HCT116 (cell line): Measurements from ENCODE around the gene MEGF10.

Experiments
- CTCF ChIP-seq, 3 experiments: fragments of 200-600 bp in 1 of 3; sonication (generic) in 1 of 3; IDR thresholded peaks in 2 of 3; conservative IDR thresholded peaks in 1 of 3; 2 replicates each; pipeline ENCODE4 v1.5.1; 2012 to 2017; ENCODE audit warnings: low read depth in 2 of 3, low read length in 2 of 3, antibody characterized with exemption in 1 of 3, borderline replicate concordance in 1 of 3, control low read depth in 1 of 3, mild to moderate bottlenecking in 1 of 3, mixed read lengths in 1 of 3, mixed run types in 1 of 3, moderate library complexity in 1 of 3; ENCODE audit not compliant: insufficient read depth in 1 of 3
- EGR1 ChIP-seq: IDR thresholded peaks from 2 replicates; pipeline ENCODE4 v1.6.1; 2012; ENCODE audit warnings: low read depth
- EZH2 ChIP-seq: fragments of 200-600 bp; sonication (generic); IDR thresholded peaks from 2 replicates; pipeline ENCODE4 v1.6.1; 2017; ENCODE audit warnings: antibody characterized with exemption, mixed run types
- JUND ChIP-seq: IDR thresholded peaks from 2 replicates; pipeline ENCODE4 v1.6.1; 2012
- POLR2A ChIP-seq: IDR thresholded peaks from 2 replicates; pipeline ENCODE4 v1.7.0; 2011; ENCODE audit warnings: borderline replicate concordance; ENCODE audit not compliant: insufficient read depth, insufficient read length; ENCODE audit errors: extremely low read depth
- REST ChIP-seq: IDR thresholded peaks from 2 replicates; pipeline ENCODE4 v1.6.1; 2012; ENCODE audit warnings: low read depth
- SIN3A ChIP-seq: IDR thresholded peaks from 2 replicates; pipeline ENCODE4 v1.6.1; 2012; ENCODE audit warnings: low read depth
- YY1 ChIP-seq: IDR thresholded peaks from 2 replicates; pipeline ENCODE4 v1.6.1; 2011; ENCODE audit warnings: low read length, low read depth, moderate library complexity, mild to moderate bottlenecking; ENCODE audit not compliant: insufficient replicate concordance; ENCODE audit errors: extremely low read depth

GRCh38 chr5:127375124-127375523 lies 84.5 kb downstream of the MEGF10 start:
- TF ChIP-seq CTCF (IDR thresholded peaks at IDR 0.05 in 2 of 3, conservative IDR thresholded peaks at IDR 0.05 in 1 of 3; ENCODE audit: borderline replicate concordance in 1 of 3, insufficient read depth in 1 of 3, low read depth in 2 of 3, low read length in 2 of 3) (no peak), EGR1 (no peak), JUND (no peak), POLR2A (no peak), YY1 (no peak), EZH2 (no peak), REST (no peak), SIN3A (no peak)
